Hepatocyte (in vitro differentiated cells): Measurements from ENCODE around the gene KCNN3.

Experiments
- EZH2 ChIP-seq: fragments of 200-600 bp; sonication (generic); IDR thresholded peaks from 2 replicates; pipeline ENCODE4 v1.6.1; 2016; ENCODE audit warnings: antibody characterized with exemption, mild to moderate bottlenecking, borderline replicate concordance
- EZH2phosphoT487 ChIP-seq: fragments of 200-600 bp; sonication (generic); IDR thresholded peaks from one replicate; pipeline ENCODE4 v1.6.1; 2018; ENCODE audit warnings: antibody characterized with exemption, mild to moderate bottlenecking, low read depth, moderate library complexity; ENCODE audit not compliant: unreplicated experiment, severe bottlenecking
- TF ChIP-seq, protein P1 (sequence below): fragments of 200-600 bp; sonication (generic); IDR thresholded peaks from 2 replicates; pipeline ENCODE4 v1.5.1; 2016; ENCODE audit warnings: antibody characterized with exemption, mild to moderate bottlenecking; ENCODE audit not compliant: poor library complexity

GRCh38 chr1:154758346-154758745 lies 111.7 kb downstream of the KCNN3 start:
- TF ChIP-seq EZH2 (no peak), EZH2phosphoT487 (no peak)
- TF ChIP-seq, protein P1, sequence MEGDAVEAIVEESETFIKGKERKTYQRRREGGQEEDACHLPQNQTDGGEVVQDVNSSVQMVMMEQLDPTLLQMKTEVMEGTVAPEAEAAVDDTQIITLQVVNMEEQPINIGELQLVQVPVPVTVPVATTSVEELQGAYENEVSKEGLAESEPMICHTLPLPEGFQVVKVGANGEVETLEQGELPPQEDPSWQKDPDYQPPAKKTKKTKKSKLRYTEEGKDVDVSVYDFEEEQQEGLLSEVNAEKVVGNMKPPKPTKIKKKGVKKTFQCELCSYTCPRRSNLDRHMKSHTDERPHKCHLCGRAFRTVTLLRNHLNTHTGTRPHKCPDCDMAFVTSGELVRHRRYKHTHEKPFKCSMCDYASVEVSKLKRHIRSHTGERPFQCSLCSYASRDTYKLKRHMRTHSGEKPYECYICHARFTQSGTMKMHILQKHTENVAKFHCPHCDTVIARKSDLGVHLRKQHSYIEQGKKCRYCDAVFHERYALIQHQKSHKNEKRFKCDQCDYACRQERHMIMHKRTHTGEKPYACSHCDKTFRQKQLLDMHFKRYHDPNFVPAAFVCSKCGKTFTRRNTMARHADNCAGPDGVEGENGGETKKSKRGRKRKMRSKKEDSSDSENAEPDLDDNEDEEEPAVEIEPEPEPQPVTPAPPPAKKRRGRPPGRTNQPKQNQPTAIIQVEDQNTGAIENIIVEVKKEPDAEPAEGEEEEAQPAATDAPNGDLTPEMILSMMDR = no peak
